ENCODE data around the gene ZNF618.

The ZNF618 gene

GRCh38 chr9:113935677-113936380 lies 59.7 kb downstream of the ZNF618 start:
- no peak for DNase-seq

GRCh38 chr9:113940077-113940476 lies 64.0 kb downstream of the ZNF618 start:
- no peak for DNase-seq

- no peak for DNase-seq
Measured at GRCh38 chr9:113941056-113941455, 64.9 kb downstream of the ZNF618 start.

GRCh38 chr9:113941526-113941925 lies 65.4 kb downstream of the ZNF618 start:
- no peak for DNase-seq

DNA sequence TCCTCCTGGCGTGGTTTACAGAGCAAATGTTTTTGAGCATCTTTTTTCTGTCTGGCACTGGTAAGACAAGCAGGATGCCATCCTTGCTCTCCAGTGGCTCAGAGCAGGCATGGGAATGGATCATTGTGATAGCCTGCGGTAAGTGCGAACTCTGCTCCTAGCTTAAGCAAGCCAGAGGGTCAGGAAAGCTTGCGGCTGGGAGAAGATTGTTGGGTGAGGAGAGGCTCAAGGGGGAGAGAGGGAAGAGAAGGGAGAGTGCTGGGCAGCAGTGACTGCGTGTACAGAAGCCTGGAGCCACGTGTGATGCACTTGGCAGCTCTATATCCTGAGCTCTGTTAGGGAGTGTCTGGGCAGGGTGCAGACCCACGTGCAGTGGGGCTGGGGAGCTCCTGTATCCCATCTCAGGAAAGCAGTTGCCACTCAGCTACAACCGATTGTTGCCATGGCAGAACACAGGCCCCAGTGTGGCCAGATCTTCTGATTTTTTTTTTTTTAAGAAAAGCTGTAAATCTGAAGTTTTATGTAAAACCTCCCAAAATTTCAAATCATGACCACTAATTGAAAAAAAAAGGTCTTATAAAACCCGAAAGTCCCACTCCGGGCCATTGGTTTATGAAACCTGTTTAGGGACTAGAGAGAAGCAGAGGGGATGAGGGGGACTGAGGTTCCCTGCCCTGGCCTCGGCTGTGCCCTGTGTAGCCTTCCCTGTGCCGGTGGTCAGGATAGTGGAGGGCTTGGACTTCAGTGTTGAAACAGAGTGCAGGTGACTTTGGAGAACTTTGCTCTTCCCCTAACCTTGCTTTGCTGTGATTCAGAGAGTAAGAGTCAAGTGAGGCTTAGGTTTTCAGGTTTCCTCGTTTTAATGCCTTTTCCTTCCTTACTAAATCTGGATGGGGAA lies 67.3 kb downstream of the ZNF618 start:
- DNase-seq: no peak

DNA sequence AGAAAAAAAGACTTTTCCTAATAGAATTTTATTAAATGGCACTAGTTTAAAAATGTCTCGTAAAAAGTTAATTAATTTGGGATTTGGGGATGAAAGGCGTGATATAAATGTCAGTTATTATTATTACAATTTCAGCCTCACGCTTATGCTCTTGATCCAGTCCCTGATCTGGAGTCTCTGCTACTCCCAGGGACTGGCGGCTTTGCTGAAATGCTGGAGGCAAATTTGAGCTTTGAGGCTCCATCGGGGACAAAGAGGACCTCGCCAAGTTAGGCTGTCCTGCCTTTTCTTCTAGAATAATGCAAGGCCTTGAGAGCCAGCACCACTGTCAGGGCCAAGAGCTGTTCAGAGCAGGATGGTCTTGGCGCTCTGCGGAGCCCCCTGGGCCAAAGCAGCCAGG lies 69.7 kb downstream of the ZNF618 start:
- no peak for DNase-seq

GRCh38 chr9:113946496-113947115 lies 70.5 kb downstream of the ZNF618 start:
- DNase-seq: no peak

GRCh38 chr9:113947941-113948340 lies 71.8 kb downstream of the ZNF618 start:
- DNase-seq: no peak

DNA sequence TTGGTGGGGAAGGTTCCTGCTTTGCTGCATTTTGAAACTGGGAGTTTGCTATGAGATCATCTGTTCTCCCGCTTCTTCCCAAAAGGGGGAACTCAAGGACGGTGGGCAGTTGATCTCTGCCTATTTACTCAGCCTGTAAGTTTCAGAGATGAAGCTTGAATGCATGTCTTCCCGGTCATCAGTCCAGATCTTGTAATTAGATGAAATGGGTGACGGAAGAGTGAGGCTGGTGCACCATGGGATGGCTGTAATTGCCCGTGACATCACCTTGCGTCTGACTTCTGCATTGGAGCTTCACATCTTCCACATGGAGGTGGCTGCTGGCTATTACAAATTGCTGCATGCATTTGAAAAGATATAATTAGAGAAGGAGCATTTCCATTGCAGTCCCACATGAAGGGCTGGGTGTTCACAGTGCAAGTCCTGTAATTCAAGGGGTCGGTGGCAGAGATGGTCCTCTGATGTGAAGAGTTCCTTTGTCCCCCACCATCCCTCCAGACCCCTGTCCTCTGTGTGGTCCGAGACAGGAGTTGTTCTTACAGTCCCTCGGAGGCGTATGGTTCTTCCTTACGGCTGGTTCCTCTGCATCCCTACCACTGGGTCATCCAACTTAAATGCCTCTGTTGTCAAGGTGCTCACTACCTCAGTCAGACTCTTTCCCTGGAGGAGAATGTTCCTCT lies 72.9 kb downstream of the ZNF618 start:
- DNase-seq: no peak

GRCh38 chr9:113949571-113950078 lies 73.5 kb downstream of the ZNF618 start:
- peak in 1 of 3 experiments; percentile 28 for DNase-seq

GRCh38 chr9:113950195-113951031 lies 74.3 kb downstream of the ZNF618 start:
- DNase-seq: no peak

- DNase-seq: no peak
Measured at GRCh38 chr9:113951032-113951372, 74.9 kb downstream of the ZNF618 start.

GRCh38 chr9:113952676-113953075 lies 76.6 kb downstream of the ZNF618 start:
- no peak for DNase-seq

GRCh38 chr9:113953531-113953930 lies 77.4 kb downstream of the ZNF618 start:
- no peak for DNase-seq

- no peak for DNase-seq
Measured at GRCh38 chr9:113954591-113954990, 78.5 kb downstream of the ZNF618 start.

DNA sequence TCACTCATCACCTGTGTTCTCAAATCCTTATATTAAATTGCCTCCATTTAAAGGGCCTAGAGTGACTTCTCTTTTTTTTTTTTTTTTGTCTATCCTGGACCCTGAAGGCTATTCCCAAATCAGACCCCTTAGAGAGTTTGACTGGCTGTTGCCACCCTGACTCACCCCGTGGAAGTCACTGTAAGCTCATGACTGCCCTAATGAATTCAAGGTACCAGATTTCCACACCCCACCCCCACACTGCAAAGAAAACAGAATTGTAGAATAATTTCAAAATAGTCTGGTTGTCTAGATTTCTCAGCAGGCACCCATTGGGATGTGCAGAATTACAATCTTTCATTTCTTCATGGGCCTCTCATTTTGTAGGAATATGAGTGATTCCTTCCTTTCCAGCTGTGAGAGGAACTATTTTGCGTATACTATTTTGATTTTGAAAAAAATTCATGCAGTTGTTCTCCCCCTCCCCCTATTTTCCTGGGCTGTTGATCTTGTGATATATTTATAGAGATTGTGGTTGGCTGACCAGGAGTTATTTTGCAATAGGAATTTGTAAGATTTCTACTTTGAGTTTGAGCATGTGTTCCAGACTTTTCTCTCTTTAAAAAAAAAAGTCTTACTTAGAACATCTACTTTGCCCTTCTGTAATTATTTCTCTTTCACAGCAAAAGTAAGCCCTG lies 79.1 kb downstream of the ZNF618 start:
- no peak for DNase-seq

DNA sequence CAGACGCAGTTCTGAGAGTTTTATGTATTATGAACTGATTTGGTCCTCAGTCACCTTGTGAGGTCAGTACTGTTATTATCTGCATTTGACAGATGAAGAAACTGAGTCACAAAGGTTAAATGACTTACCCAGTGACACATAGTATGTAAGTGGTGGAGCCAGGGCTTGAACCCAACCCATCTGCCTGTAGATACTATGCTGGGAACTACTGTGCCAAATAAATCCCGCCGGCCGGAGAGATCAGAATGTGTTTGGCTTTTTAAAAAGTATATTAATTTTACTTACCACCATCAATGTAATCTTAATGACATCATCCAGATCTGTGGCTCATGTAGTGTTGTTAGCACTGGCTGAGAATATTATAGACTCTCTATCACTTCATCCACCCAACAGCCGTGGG lies 80.8 kb downstream of the ZNF618 start:
- no peak for DNase-seq

- DNase-seq: no peak
Measured at GRCh38 chr9:113957351-113957750, 81.2 kb downstream of the ZNF618 start.

GRCh38 chr9:113957821-113958341 lies 81.8 kb downstream of the ZNF618 start:
- DNase-seq: no peak

DNA sequence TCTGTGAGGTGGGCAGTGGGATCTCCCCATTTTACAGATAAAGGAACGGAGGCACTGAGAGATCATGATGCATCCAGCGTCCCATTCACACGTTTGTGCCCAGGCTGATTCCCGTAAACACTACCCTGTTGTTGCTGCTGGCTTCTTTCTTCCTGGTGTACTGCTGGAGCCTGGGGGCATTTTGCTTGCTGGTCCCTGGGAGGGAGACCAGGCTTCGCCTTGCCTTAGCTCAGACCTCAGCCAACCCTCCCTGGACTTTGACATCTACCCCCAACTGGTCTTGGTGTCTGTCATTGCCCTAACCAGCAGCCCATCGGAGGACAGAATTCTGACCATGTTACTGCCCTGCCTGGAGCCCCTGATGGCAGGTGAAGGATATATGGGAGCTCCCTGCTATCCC lies 82.4 kb downstream of the ZNF618 start:
- DNase-seq: no peak

- no peak for DNase-seq
Measured at GRCh38 chr9:113960768-113961167, 84.7 kb downstream of the ZNF618 start.

Measured in NCI-H1417 (cell line).